K562 (cell line): ENCODE results near the gene PIEZO2.

Experiments used
- CTCF ChIP-seq, 3 experiments: IDR thresholded peaks in 2 of 3; conservative IDR thresholded peaks in 1 of 3; 2 replicates each; pipeline ENCODE4 v1.5.1; 2011 to 2012; ENCODE audit warnings: low read length in 3 of 3, mild to moderate bottlenecking in 3 of 3, control low read depth in 2 of 3, improper control_type of control experiment in 1 of 3, inconsistent platforms in 1 of 3, low read depth in 1 of 3, mixed read lengths in 1 of 3, moderate library complexity in 1 of 3; ENCODE audit not compliant: insufficient read depth in 2 of 3
- FOXK1 ChIP-seq: sonication (generic); formaldehyde crosslinking; IDR thresholded peaks from 2 replicates; pipeline ENCODE4 v1.8.0; 2022; ENCODE audit warnings: missing genetic modification reagents, mild to moderate bottlenecking, borderline replicate concordance
- NR2C1 ChIP-seq, 2 experiments: fragments of 450-650 bp; IDR thresholded peaks; 2 replicates each; pipeline ENCODE4 v1.6.1; 2017; ENCODE audit warnings: mild to moderate bottlenecking in 2 of 2, antibody characterized with exemption in 1 of 2, inconsistent platforms in 1 of 2, missing compliant biosample characterization in 1 of 2, missing genetic modification characterization in 1 of 2
- POLR2A ChIP-seq: fragments of 450-650 bp; conservative IDR thresholded peaks from 2 replicates; pipeline ENCODE4 v1.6.1; 2016

- TF ChIP-seq NR2C1 (IDR thresholded peaks at IDR 0.05) (no peak), NR2C1 (tag; IDR thresholded peaks at IDR 0.05) (no peak), FOXK1 (CRISPR knock-in tag) (no peak), CTCF (IDR thresholded peaks at IDR 0.05 in 2 of 3, conservative IDR thresholded peaks at IDR 0.05 in 1 of 3; ENCODE audit: insufficient read depth in 2 of 3, low read depth in 1 of 3, low read length in 3 of 3) (no peak), POLR2A (no peak)
Measured at GRCh38 chr18:11095211-11095610, 54.2 kb downstream of the PIEZO2 start.
